ENCODE data around the gene GATA3. TPM values are rescaled to one million over a fixed set of nuclear protein-coding genes. Genes with fewer than 3 reads are reported as not detected.

The GATA3 gene
- total RNA-seq, 1 donor from 2014 or later = 1.4 TPM

- intact Hi-C loops (cut with micrococcal nuclease) = no loop called here
- DNase-seq = no peak
Measured at GRCh38 chr10:8041284-8041991, 13.1 kb upstream of the GATA3 start.

GRCh38 chr10:8041992-8042720, 12.3 kb upstream of the GATA3 start:
- TF ChIP-seq CTCF (IDR thresholded peaks at IDR 0.05; ENCODE audit: borderline replicate concordance) = no peak
- intact Hi-C loops (cut with micrococcal nuclease) = no loop called here
- peaks cover 100% of the 10 kb centered on the region for H3K27me3 ChIP-seq (ENCODE audit: low read depth)

More at GRCh38 chr10:8041284-8041991, 13.1 kb upstream of the GATA3 start:
- H3K4me1 ChIP-seq = peaks cover 53% of the 10 kb centered on the region
- peaks cover 100% of the 10 kb centered on the region for H3K27me3 ChIP-seq (ENCODE audit: low read depth)
- no peaks in the 10 kb centered on the region for H3K36me3 ChIP-seq
- no peak overlapping the region for H3K4me3 ChIP-seq
- H3K27ac ChIP-seq (replicated peaks) = no peak overlapping the region
- no peak for TF ChIP-seq CTCF (IDR thresholded peaks at IDR 0.05; ENCODE audit: borderline replicate concordance)
- H3K9me3 ChIP-seq (replicated peaks) = no peaks in the 10 kb centered on the region

DNA sequence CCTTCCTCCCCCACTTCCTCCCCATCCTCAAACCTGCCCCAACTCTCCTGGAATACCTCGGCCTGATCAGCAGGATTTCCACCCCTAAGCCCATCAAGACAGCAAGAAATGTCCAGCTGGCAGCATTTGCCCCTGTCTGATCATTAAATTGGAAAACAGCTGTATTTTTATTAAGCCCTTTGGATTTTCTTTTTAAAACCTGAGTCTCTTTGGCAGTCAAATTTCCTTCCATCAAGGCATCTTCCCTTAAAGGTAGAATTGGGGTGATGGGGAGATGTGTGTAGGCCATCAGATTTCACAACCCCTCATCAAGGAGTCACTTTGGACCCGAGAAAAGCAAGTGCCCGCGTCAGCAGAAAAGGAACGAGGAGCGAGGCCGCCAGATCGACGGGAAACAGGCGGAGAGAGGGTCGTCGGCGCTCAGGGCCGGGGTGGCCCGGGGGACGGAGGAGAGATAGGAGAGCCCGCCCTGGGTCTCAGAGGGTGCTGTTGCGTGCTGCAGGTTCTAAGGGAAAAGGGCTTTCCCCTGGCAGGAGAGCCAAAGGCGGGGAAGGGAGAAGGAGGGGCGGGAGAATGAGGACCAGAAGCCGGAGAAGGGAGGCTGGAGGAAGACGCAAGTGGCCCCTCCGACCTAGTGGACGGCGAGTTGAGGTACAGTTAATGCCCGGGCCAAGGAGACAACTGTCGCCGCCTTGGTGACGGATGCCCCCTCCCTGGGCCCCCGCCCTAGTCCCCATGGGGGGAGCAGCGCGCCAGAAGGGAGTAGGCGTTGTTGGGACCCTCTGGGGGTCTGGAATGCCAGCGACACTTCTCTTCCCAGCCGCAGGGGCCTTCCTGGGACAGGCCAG, 11.5 kb upstream of the GATA3 start:
- intact Hi-C loops (cut with micrococcal nuclease) = no loop called here
- no peak for DNase-seq
- Histone ChIP-seq H3K27me3 (ENCODE audit: low read depth) (peaks cover 100% of the 10 kb centered on the region), H3K4me3 (no peak overlapping the region), H3K9me3 (replicated peaks) (no peaks in the 10 kb centered on the region), H3K36me3 (no peaks in the 10 kb centered on the region), H3K4me1 (peaks cover 38% of the 10 kb centered on the region), H3K27ac (replicated peaks) (no peak overlapping the region)
- TF ChIP-seq CTCF (IDR thresholded peaks at IDR 0.05; ENCODE audit: borderline replicate concordance) = no peak

More at GRCh38 chr10:8041992-8042720, 12.3 kb upstream of the GATA3 start:
- Histone ChIP-seq H3K9me3 (replicated peaks) (no peaks in the 10 kb centered on the region), H3K4me3 (no peak overlapping the region), H3K36me3 (no peaks in the 10 kb centered on the region), H3K27ac (replicated peaks) (no peak overlapping the region), H3K4me1 (peaks cover 46% of the 10 kb centered on the region)
- DNase-seq = no peak

DNA sequence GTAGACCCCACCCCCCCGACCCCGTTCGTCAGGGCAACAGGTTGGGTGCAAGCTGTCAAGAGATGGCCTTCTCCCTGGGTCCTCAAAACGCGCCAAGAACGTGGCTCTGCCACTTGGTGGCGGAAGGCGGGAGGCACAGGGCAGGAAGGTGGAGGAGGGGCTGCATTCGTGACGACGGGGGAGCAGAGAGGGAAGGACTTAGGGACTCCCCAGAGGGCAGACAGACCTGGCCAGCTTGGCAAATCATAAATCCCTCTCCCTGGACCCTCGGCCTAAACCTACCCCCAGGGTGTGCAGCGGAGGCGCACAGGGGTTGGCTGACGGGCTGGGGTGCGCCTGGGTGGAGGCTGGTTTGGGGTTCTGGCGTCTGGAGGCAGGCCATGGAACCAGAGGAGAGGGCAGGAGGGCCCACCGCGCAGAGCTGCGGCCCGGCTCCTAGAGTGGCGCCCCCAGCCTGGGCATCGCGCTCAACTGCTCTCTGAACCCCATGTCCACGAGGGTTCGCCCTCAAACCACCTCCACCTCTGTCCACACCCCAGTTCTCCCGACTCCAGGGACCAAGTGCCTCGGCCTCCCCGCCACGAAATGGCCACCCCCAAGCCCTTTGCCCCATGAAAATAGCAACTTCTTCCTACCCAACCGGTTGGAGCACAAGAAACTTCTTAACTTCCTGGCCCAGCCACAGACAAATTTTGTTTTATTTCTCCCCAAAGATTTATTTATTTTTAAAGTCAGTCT, 10.8 kb upstream of the GATA3 start:
- Histone ChIP-seq H3K9me3 (replicated peaks) (no peaks in the 10 kb centered on the region), H3K36me3 (no peaks in the 10 kb centered on the region), H3K27me3 (ENCODE audit: low read depth) (peaks cover 100% of the 10 kb centered on the region), H3K4me3 (no peak overlapping the region), H3K4me1 (peaks cover 41% of the 10 kb centered on the region), H3K27ac (replicated peaks) (no peak overlapping the region)
- intact Hi-C loops (cut with micrococcal nuclease) = no loop called here
- no peak for TF ChIP-seq CTCF (IDR thresholded peaks at IDR 0.05; ENCODE audit: borderline replicate concordance)
- no peak for DNase-seq

Measured in left ventricle myocardium inferior (tissue), 1 donor.